K562 (cell line): ENCODE results near the gene LIPH. TPM values are rescaled to one million over a fixed set of nuclear protein-coding genes. Genes with fewer than 3 reads are reported as not detected.
A peak's percentile ranks its signal among the peaks of the same experiment; 100 is the strongest.

ENCODE experiments used
- BCLAF1 ChIP-seq, 2 experiments: fragments of 450-650 bp in 1 of 2; IDR thresholded peaks; 2 replicates each; pipeline ENCODE4 v1.6.1; 2011 to 2017; ENCODE audit warnings: low read depth in 2 of 2, antibody characterized with exemption in 1 of 2, borderline replicate concordance in 1 of 2, low read length in 1 of 2, mild to moderate bottlenecking in 1 of 2, mixed read lengths in 1 of 2; ENCODE audit not compliant: control insufficient read depth in 1 of 2
- CBX8 ChIP-seq: fragments of 200-600 bp; sonication (generic); IDR thresholded peaks from 2 replicates; pipeline ENCODE4 v1.6.1; 2012; ENCODE audit warnings: borderline replicate concordance, mixed run types, low read depth, mild to moderate bottlenecking, moderate library complexity, mixed read lengths, low read length, control low read depth, inconsistent platforms; ENCODE audit not compliant: poor library complexity, severe bottlenecking; ENCODE audit errors: extremely low read depth
- CHD4 ChIP-seq: fragments of 200-600 bp; sonication (generic); IDR thresholded peaks from 3 replicates; pipeline ENCODE4 v1.6.1; 2012; ENCODE audit warnings: low read depth, mild to moderate bottlenecking, mixed read lengths, low read length, inconsistent platforms; ENCODE audit not compliant: insufficient read depth, insufficient replicate concordance, poor library complexity, severe bottlenecking
- ELF1 ChIP-seq: fragments of 200-800 bp; sonication (Bioruptor generic); IDR thresholded peaks from 2 replicates; pipeline ENCODE4 v1.6.1; 2016; ENCODE audit warnings: missing genetic modification characterization, missing compliant biosample characterization
- FOXJ3 ChIP-seq: sonication (generic); formaldehyde crosslinking; IDR thresholded peaks from 2 replicates; pipeline ENCODE4 v1.4.0; 2020; ENCODE audit warnings: mild to moderate bottlenecking, missing genetic modification reagents
- FOXP1 ChIP-seq: sonication (generic); formaldehyde crosslinking; IDR thresholded peaks from 2 replicates; pipeline ENCODE4 v1.8.0; 2022; ENCODE audit warnings: mild to moderate bottlenecking, missing genetic modification reagents
- GATAD2A ChIP-seq: fragments of 450-650 bp; IDR thresholded peaks from 2 replicates; pipeline ENCODE4 v1.6.1; 2017
- HNRNPK ChIP-seq: fragments of 200-400 bp; formaldehyde crosslinking; IDR thresholded peaks from one replicate; pipeline ENCODE4 v1.6.1; 2018; ENCODE audit warnings: mild to moderate bottlenecking, low read depth, low read length; ENCODE audit not compliant: poor library complexity, severe bottlenecking
- ILF3 ChIP-seq: fragments of 450-650 bp; IDR thresholded peaks from 2 replicates; pipeline ENCODE4 v1.6.1; 2018; ENCODE audit warnings: antibody characterized with exemption, mild to moderate bottlenecking, moderate library complexity, borderline replicate concordance
- MAFF ChIP-seq: IDR thresholded peaks from 2 replicates; pipeline ENCODE4 v1.6.1; 2012; ENCODE audit warnings: low read length, improper control_type of control experiment
- NR2F6 ChIP-seq: fragments of 450-650 bp; formaldehyde crosslinking; IDR thresholded peaks from 2 replicates; pipeline ENCODE4 v1.4.0; 2020; ENCODE audit warnings: mild to moderate bottlenecking
- SFPQ ChIP-seq: fragments of 200-400 bp; formaldehyde crosslinking; IDR thresholded peaks from 2 replicates; pipeline ENCODE4 v1.6.1; 2017; ENCODE audit warnings: mild to moderate bottlenecking, low read depth, low read length, moderate library complexity
- SMAD4 ChIP-seq: fragments of 250-450 bp; sonication (Bioruptor Pico); conservative IDR thresholded peaks from 2 replicates; pipeline ENCODE4 v1.8.0; 2021; ENCODE audit warnings: inconsistent platforms, mild to moderate bottlenecking, moderate library complexity
- TAF7 ChIP-seq: fragments of 450-650 bp; IDR thresholded peaks from 2 replicates; pipeline ENCODE4 v1.6.1; 2016; ENCODE audit warnings: missing genetic modification characterization, missing compliant biosample characterization
- TAL1 ChIP-seq: fragments of 450-650 bp; IDR thresholded peaks from 2 replicates; pipeline ENCODE4 v1.6.1; 2016; ENCODE audit warnings: mild to moderate bottlenecking
- ZBTB33 ChIP-seq: sonication (generic); formaldehyde crosslinking; IDR thresholded peaks from 2 replicates; pipeline ENCODE4 v1.8.1; 2023; ENCODE audit warnings: mild to moderate bottlenecking, missing genetic modification reagents
- ZNF140 ChIP-seq: fragments of 250-450 bp; sonication (Bioruptor Pico); IDR thresholded peaks from 2 replicates; pipeline ENCODE4 v1.8.0; 2021; ENCODE audit warnings: moderate library complexity, mild to moderate bottlenecking, inconsistent platforms
- ZNF586 ChIP-seq: fragments of 450-650 bp; formaldehyde crosslinking; conservative IDR thresholded peaks from 2 replicates; pipeline ENCODE4 v1.4.0; 2020; ENCODE audit warnings: mild to moderate bottlenecking, moderate library complexity
- ZNF764 ChIP-seq: fragments of 250-450 bp; sonication (Bioruptor Pico); IDR thresholded peaks from 2 replicates; pipeline ENCODE4 v1.4.0; 2020; ENCODE audit warnings: low read depth, mild to moderate bottlenecking, moderate library complexity
- polyA plus RNA-seq, 8 experiments: library from polyadenylated mRNA; depleted of rRNA in 4 of 8; stranded (reverse) in 5 of 8; unstranded in 3 of 8; fragments of >200 nt; fragmentation: Nextera tagmentation in 2 of 8; fragmentation: Illumina TruSeq in 1 of 8; extraction: Ambion mirVana in 2 of 8; extraction: Trizol in 1 of 8; gene quantifications; 2 replicates each; pipeline versions ENCODE4 v1.2.1 to v1.2.3, GENCODE V29; 2011 to 2014; ENCODE audit warnings: inconsistent platforms in 1 of 8, missing spikeins in 1 of 8
- total RNA-seq, 7 experiments: library from RNA; depleted of rRNA in 6 of 7; stranded (reverse); fragments of >200 nt in 6 of 7; fragmentation: Illumina TruSeq in 2 of 7; extraction: Trizol in 2 of 7; gene quantifications; 2 replicates each; pipeline versions ENCODE4 v1.2.1 to v1.2.3, GENCODE V29; 2011 to 2021; ENCODE audit warnings: low replicate concordance in 1 of 7

LIPH gene
- total and polyA plus RNA-seq, 9 of the 15 experiments (the other 6 are each of a cell fraction or from before 2014, with no cell fraction given), result 0.73 to 1.8 (median 1.3) TPM

DNA sequence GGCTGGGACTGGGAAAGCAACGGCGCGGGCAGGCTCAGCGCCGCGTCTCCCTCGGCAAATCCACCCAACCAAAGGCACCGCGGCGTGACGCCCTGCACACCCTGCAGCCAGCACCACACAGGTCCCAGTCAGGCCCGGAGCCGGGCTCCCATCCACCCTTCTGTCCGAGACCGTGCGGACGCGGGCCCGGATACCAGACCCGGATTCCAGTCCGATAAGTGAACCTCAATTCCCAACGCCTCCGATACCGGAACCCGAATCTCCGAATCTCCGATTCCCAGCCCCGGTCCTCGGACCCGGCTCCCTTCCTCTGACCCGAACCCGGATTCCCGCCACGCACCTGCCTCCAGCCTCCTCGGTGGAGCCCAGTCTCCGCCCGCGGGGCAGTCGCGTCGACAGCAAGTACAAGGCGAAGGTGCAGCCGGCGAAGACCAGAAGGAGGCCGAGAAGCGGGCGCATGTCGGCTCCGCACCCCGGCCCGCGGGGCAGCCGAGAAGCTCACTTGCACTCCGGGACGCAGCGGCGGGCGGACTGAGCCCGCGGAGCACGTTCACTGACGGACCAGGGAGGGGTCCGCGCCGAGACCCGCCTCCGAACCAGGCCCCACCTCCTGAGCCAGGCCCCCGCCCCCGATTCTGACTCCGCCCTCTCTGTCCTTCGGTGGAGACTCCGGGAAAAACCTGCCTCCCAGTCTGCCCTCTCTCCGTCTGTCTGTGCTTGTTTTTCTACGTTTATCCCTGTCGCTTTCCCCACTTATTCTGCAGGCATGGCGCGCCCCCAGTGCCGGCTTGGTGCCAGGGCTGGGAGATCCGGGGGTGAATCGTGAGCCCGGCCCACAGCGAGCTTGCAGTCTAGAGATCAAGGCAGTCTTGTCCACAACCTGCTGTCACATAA is 53.6 kb downstream of the LIPH start, which contains the start of gene TMEM41A (continued):
- TF ChIP-seq HNRNPK (no peak), FOXJ3 (CRISPR knock-in tag) (no peak), ZBTB33 (CRISPR knock-in tag) (peak; percentile 53; the same call in 1 of the 2 replicates), GATAD2A (peak; percentile 67; the same call in 1 of the 2 replicates), ZNF586 (CRISPR knock-in tag) (no peak), ELF1 (peak; percentile 54; the same call in 1 of the 2 replicates), MAFF (no peak), SMAD4 (peak; percentile 84), CHD4 (no peak), FOXP1 (CRISPR knock-in tag) (peak; percentile 83), ILF3 (no peak), SFPQ (no peak), ZNF140 (no peak), BCLAF1 (IDR thresholded peaks at IDR 0.05; ENCODE audit: borderline replicate concordance in 1 of 2, control insufficient read depth in 1 of 2, low read depth in 2 of 2, low read length in 1 of 2) (peak in 1 of 2 experiments; percentile 97; a peak in 2 of 4 replicates), NR2F6 (CRISPR knock-in tag) (no peak), ZNF764 (CRISPR knock-in tag) (no peak), TAF7 (tag) (peak; percentile 87), TAL1 (no peak), CBX8 (no peak)
